Smooth muscle cell of the brain vasculature (primary cell): Measurements from ENCODE around the gene LINC01488.

Experiments used
- DNase-seq: peaks from one replicate; pipeline ENCODE4 v3.0.0-alpha.2; 2012; ENCODE audit warnings: low read depth, low spot score

LINC01488 gene

DNA sequence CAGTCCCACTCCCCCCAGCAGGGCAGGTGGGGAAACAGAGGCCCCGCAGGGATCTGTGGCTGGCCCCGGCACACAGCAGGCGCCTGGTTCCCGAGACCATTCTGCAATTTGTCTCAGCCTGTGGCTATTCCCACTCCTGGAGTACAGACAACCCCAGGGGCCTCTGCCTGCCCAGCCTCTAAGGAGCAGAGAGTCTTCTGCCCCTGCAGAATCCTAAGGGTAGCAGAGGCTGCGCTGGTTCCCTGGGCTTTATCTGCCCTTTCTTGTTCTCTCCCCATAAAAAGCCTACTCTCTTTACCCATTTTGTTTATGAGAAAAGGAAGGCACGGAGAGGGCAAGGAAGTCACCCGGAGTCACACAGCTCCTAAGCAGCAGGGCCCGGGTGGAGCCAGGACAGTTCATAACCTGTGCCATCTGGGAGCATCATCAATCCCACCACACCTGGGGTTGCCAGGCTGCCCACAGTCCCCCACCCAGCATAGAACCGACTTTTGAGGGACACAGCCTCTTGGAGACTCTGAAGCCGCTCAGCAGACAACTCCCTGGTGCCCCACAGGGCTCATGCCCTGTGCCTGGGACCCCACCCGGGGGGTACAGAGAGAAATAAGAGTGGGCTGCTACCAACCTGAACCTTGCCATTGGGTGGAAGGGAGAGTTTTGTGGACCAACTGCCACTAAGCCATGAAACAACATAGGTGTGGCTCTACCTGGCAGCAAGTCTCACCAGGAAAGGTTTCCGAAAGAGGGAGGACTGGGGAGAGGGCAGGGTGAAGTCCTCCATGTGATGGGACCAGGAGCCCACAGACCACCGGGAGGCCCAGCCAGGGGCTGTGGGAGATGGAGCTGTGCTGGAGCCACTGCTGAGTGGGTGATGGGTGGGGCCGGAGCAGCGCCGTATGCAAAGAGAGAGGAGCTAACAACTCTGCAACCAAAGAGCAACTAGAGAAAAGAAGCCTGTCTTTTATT lies 17.2 kb upstream of the LINC01488 start:
- no peak for DNase-seq

DNA sequence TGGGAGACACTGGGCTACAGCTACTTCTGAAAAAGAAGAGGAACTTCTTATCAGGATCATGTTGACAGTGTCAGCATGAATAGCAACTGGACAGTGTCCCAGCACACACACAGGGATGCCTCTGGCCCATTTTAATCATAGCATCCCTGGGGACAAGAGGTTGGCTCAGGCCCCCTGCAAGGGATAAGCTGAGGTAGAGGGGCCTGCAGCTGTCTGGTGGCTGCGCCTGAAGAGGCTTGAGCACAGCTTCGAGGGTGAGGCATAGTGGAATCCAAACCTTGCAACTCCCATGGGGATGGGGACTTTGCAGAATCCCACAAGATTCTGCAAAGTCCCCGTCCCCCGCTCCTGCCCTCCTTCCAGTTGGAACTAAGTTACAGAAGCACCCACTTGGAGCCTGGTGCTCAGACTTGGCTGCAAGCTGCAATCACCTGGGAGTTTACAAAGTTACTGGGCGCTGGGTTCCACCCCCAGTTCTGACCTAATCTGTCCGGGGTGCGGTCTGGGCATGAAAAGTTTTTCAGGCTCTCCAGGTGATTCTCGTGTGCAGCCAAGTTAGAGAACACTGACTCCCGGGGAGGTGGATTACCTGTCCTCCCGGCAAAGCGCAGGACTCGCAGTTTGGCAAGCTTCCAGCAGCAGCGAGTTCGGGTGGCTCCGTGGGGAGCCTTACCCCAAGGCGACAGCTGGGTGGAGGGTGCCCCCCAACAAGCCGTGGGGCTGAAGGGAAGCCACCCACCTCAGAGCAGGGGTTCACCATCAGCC lies 16.0 kb upstream of the LINC01488 start:
- DNase-seq: no peak

DNA sequence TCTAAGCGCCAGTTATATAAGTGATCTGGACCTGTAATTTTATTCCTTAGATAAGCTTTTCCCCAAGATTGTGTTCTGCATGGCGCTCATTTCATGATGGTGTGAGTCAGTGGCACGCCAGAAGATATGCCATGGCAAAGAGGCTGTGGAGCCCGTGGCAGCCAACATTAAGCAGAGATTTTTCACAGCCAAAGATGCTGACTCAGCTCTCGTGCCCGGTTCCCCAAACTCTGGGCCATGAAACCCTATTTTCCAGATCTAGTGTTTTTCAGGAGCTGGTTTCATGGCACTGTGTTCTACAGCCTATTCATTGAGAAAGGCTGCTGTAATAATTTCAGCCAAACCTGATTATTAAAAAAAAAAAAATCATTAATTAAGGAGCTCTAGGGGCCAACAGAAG lies 15.4 kb upstream of the LINC01488 start:
- no peak for DNase-seq

DNA sequence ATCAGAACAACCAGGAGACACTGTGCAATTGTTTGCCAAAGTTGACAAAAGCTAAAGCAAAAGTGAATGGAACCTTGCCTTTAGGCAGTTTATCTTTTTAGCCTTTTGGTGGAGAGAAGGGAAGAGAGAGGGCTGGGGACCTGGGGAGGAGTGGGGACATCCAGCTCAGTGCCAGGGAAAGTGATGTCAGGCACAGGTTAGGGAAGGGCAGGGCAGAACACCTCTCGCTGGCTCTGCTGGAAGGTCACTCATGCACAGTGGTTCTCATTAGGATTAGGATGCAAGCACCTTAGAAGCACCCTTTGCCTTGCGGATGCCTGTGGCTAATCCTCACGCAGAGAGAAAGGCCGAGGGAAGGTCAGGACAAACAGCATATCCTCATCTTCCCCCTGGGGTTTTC lies 14.3 kb upstream of the LINC01488 start:
- no peak for DNase-seq

DNA sequence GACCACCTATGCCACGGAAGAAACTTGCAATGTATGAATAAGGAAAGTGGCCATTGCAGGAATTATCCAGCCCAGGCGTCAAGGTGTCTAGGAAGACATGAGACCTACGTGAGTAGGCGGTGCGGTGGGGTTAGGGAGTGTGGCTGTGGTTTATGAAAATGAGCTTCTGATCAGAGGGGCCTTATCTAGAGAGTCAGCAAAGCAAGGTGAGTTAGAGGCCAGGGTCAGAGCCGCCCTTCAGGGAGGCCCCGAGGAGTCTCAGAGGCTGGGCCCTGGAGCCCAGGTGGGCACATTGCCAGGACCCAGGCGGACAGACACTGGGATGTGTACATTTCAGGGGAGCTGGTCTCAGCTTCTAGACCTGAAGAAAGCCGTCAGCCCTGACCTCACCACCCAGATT lies 13.8 kb upstream of the LINC01488 start:
- DNase-seq: no peak

DNA sequence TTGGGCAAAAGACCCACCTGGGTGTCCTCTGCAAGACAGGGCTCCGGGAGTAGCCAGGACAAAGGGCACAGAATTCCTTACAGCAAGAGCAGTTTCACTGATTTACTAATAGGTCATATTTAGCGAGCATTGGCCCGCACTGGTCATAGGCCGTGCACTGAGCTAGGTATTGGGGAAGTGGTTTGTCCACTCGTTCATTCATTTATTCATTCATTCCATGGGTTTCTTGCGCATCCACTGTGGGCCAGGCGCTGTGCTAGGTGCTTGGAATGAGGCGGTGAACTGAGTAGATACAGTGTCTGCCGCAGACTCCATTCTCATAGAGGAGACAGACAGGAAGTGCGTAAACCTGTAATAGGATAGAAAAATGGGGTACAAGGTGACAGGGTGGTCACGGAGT lies 13.2 kb upstream of the LINC01488 start:
- no peak for DNase-seq

DNA sequence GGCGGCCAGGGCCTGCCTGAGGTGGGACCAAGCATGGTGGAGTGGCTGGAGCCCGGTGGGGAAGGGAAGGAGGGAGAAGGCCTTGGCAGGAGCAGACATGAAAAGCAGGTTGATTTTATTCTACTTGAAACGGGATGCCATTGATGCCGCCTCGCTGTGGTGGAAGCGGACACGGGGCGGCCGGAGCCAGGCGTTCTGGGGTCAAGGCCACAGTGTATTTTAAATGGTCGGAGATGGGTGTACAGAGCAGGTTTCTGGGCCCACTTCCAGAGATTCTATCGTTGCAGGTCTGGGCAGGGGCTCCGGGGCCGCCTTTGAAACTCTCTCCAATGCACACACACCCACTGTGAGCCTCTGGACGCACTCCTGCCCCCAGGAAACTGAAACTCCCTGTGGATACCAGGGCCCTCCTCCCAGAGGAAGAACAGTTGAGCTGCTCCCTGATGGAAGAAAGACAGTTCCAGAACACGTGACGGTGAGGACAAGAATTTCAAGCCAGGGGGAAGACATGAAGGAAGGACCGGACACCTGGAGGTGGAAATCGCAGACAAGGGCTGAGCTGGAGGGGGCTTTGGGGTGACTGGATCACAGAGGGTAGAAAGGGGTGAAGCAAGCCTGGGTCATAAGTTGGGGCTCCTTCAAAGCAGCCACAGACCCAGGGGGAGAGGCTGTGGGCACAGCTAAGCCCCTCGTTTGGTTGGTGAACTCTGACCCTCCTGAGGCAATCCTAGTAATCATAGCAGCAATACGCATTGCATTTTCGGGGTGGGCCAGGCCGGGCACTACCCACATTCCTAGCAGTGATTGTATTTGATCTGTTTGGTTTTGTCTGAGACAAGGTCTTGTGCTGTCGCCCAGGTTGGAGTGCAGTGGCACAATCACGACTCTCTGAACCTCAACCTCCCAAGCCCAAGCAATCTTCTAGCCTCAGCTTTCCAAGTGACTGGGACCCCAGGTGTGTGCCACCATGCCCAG lies 12.3 kb upstream of the LINC01488 start:
- DNase-seq: no peak

DNA sequence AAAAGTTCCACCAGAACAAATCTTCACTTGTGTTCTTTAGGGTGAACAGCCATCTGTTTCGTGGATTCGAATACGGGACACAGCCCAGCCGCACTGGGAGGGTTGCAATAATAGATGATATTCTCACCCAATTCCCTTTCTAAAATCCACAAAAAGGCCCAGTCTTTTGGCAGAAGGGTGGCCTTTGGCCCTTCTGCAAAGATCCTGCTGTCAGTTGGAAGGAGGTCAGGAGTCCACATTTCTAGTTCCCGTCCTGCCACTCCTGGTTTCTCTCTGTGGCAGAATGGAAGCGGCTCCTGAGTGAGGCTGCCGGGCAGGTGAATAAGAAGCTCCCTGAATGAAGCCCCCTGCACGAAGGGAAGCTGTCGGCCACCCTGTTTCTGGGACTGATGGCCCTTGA lies 11.2 kb upstream of the LINC01488 start:
- no peak for DNase-seq

DNA sequence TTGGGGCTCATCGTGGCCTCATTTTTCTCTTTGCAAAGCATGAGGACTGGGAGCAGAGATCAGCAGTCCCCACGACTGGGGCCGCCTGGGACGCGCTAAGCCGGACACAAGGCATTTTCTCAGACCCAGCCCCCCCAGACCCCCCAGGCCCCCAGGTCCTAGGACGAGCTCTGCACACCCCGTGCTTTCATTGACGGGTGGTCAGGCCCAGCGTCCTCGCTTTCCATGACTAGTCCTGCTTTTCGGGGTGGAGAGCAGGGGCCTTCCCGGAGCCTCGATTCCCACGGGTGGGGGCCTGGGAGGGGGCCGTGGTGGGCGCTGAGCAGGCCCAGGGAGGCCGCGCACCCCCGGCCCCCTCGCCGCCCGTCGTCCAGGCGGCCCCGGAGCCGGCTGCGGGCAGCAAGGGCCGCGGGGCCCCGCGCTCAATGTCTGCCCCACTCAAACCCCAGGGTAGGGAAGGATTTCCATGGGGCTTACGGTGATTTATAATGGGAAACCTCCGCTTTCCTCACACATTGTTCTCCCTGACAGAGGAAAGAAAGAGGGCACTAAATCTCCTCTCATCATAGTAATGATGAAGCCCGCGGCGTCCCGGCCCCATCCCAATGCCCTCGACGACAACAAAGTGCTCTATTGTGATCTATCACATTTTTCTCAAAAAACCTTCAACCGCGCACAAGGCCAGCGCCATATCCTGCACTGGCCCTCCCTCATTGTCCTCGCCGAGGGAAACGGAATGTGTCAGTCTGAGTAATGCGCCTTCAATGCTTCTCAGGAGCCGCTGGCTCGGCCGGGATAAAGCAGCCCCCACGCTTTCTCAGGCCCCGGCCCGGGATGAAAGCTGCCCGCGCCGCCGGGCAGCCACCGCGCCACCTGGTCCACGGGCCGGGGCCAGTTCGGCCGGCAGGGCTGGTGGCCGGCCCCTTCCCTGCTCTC lies 10.4 kb upstream of the LINC01488 start:
- DNase-seq: no peak

DNA sequence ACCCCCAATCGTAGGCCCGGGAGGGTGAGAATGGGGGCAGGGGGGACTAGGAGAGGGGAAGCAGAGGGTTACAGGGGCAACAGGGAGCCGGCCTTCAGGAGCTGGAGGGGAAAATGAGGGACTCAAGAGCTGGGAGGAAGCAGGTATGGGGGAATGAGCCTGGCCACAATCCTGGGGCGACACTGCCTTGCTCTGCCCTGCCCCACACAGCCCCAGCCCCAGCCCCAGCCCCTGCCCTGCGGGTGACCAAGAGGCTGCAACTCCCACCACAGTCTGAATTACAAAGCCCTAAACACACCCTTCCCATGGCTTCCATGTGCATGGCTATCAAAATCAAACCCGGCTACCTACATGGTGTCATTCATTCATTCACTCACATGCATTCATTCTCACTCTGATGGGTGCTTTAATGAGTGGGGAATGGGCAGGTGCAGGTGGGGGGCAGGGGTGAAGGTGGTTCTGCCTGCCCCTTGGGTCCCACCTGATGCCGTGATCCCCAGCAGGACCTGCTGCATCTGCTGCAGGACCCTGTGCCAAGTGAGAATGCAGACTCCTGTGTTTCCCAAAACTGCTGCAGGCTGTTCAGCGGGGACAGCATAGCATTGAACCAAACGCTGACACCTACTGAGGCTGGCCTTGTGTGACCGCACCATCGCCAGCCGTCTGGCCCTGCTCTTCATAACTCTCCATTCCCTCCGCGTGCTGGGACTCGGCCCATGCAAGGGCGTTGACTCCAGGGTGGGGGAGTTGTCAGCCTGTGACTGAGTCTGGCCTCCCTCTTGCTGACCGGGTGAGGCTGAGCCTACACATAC lies 9.5 kb upstream of the LINC01488 start:
- DNase-seq: no peak

DNA sequence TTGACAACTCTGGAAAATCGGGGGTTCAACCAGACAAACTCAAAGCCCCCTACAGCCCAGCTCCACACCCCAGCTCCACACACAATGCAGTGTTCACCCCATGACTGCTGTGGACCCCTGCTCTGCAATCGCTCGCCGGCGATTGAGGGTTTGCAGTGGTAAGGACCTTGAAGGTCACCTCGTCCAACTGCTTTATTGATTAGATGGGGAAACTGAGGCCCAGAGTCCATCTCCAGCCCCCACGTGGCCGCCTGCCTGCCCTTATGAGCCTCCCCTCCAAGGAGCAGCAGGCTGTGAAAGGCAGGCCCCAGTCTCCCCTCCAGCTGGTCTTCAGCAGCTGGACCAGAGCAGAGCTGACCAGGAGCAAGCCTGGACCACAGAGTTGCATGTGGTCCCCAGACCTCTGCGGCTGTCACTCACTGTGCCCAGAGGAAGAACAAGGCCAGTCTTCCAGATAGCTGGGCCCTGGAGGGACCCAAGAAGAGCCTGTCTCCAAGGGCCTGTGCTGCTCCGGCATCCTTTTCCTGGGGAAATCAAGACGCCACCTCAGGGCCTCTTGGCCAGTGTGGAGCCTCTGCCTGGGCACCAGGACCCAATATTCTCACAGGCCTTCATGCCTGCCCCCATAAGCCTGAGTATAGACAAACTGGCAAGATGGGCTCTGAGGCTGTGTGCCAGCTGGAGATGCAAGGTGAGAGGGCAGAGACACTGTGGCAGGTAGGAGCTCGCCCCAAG lies 8.8 kb upstream of the LINC01488 start:
- DNase-seq: no peak

DNA sequence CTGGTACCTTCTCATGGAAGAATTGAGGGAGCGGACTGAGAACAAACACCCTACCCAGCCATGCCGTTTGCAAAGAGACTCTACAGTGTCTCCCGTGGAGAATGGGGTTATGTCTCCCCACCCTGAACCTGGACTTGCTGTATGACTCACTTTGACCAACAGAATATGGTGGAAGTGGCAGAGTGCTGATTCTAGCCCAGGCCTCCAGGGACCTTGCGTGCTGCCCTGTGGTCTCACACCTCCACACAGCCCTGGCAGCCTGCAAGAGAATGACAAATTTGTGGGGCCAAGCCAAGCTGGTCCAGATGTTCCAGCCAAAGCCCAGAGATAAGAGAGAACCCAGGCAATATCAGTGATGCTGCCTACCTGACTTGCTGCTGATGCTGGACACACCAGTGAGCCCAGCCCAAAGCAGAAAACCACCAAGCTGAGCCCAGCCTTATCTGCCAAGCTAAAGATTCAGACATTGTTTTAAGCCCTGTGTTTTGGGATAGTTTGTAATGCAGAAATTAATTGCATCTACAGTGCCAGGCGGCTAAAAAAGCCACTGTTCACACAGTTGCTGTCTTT lies 8.1 kb upstream of the LINC01488 start:
- DNase-seq: no peak

DNA sequence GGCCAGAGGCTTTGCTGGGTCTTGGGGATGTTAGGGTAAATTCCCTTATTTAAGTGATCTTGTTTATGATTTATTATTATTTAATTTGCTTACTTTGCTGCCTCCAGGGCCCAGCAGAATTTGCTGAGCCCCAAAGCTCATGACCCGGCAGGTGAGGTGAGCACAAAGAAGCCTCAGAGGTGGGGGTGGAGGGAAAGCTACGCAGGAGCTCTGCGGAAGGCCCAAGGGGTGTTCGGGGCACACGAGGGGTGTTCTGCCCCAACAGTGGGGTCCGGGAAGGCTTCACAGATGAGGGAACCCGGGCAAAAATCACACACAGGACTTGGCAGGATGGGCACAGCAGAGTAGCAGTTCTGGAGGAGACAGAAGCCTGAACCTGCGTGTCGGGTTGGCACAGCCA lies 6.7 kb upstream of the LINC01488 start:
- no peak for DNase-seq

DNA sequence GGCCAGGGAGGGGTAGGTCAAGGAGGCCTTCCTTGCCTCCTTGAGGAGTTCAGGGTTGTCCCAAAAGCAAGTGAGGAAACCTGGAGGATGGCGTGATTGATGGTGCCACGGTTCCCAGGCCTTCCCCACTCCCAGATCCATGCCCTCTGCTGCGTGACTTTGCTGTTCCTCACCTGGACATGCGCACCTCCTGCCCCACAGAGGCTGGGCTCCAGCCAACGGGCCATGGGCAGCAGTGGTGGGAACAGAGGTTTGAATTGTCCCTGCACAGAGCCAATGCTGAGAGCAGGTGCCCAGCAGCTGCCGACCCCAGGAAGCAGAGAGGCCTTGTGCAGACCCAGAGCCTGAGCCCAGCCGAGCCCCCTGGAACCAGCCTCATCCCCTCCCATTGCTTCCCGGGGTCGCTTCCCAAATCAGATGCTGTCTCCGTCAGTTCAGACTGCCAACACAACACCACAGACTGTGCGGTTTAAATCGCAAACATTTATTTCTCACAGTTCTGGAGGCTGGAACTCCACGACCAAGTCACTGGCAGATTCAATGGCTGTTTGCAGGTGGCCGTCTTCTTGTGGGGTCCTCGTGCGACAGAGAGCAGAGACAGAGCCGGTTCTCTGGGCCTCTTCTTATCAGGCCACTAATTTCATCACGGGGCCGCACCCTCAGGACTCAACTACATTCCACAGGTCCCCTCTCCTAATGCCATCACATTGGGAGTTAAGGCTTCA lies 6.2 kb upstream of the LINC01488 start:
- DNase-seq: no peak

DNA sequence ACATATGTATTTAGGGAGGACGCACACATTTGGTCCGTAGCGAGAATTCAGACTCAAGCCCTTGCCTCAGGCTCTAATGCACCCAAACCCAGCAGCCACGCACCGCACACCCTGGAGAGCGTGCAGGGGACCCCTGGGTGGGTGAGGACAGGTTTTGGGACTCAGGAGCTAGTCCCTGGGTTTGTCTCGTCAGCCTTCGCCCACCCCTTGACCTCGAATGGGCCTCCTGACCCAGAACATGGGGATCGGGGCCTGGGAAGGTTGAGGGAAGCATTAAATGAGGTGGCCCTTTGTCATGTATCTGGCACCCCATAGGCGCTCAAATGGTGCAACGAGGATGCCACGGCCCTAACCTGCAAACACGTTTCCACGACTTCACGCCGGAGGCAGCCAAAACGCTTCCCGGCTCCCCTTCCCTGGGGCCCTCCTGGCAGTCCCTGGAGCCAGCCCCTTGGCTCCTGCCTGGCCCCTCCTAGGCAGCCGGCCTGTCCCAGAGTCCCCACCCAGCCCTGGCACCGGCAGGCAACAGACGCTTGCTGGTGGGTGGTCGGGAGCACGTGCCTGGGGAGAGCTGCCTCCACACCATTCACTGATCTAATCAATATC lies 5.5 kb upstream of the LINC01488 start:
- no peak for DNase-seq

DNA sequence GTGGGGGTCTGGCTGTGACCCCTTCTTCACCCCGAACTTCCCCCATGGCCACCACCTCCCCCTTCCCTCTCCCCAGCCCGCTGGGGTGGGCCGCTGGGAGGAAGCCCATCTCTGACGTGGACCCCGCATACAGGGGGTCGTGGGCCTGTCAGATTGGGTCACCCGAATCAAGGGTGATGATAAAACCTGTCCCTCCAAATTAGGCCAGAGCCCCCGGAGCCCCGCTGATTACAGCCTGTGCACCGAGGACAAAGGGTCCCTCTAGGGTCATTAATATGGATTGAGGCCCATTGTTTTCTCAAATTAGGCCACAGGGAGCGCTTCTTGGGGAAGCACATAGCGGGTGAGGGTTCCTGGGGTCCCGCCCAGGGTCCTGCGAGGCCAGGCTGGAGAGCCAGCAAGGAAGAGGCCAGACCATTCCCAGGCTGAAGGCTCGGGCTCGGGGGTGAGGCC lies 4.9 kb upstream of the LINC01488 start:
- DNase-seq: no peak

DNA sequence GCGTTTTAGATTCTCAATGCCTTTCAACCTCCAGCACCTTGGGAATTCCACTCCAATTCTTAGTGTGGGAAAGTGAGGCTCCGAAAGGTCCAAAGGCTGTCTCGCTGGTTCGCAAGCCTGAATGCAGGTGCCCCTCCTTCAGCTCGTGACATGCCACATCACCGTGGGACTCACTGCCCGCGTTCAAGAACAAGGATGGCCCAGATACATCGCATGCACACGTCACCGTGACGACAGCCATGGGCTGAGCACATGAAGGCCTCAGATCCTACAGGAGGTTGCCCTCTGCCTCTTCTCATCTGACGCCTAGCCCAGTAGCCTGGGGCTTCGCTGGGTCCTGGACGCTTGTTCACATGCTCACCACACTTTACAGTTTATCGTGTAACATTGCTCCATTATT lies 4.4 kb upstream of the LINC01488 start:
- no peak for DNase-seq
